ENCODE measurements around the gene MFAP1.
A peak's percentile ranks its signal among the peaks of the same experiment; 100 is the strongest.
"Not testable (repeated sequence)": the region's sequence is repeated elsewhere in the genome, so short reads cannot be mapped to it uniquely, and the experiment has no call there.

MFAP1 gene, protein sequence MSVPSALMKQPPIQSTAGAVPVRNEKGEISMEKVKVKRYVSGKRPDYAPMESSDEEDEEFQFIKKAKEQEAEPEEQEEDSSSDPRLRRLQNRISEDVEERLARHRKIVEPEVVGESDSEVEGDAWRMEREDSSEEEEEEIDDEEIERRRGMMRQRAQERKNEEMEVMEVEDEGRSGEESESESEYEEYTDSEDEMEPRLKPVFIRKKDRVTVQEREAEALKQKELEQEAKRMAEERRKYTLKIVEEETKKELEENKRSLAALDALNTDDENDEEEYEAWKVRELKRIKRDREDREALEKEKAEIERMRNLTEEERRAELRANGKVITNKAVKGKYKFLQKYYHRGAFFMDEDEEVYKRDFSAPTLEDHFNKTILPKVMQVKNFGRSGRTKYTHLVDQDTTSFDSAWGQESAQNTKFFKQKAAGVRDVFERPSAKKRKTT

DNA sequence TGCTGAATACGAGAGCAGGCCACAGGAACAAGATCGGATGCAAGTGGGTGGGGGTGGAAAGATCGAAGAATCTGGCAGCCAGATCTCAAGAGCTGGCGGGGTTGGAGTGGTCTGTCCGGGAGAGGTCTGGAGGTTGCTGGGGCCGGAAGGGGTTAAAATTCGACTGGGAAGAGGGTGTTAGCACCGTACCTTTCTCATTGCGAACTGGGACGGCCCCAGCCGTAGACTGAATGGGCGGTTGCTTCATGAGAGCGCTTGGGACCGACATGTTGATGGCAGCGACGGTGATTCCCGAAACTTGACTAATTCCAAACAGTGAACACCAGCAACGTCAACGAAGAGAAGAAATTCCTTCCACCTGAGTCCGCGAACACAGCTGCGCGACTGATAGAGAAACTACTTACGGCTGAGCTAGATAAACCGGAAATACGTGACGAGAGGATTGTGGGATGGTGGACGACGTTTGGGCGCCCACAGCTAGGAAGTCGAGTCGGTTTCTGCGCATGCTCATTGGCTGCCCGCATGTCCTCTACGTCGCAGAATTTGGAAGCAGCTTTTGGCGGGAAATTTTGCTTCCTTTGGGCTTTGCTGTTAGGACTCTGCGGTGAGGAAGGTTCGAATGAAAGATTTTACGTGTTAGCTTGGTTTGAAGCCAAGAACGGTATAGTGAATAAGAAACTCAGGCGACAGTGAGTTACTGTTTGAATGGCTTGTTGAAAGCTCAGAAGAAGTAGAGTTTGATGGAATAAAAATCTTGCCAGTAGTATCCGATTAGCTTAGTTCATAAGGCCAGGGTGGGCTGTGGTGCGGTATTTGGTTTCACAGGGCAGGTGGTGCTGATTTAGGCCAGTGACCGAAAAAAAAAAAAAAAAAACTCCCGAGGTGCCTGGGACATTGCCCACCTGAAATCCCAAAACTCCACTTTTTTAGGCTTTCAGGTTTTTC lies at the start of gene MFAP1:
Gene MFAP1 (minus strand): TSS at position 389 of the 945 bp plus-strand sequence. CDS start 121 bp downstream, at position 268.
- DNase-seq (ENCODE audit: low spot score) (peak; percentile 95), FAIRE-seq (peak; percentile 84)

DNA sequence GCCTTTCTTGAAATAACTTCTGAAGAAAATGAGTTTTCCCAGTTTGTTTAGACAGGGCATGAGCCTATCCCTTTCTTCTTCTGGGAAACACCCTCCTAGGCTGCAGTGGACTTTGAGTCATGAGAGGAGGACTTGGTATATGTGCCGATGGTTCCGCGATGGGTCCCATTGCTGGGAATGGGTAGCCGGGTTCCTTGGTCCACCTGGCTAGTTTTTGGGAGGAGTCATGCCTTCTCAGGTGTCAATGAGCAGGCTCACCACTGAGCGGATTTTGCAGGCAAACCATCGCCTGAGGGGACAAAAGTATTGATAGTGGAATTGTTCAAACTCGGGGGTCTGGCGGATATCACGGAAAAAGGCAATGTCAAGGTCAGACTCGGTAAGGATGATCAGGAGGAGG lies 49.2 kb upstream of the MFAP1 start:
- FAIRE-seq (no peak), DNase-seq (ENCODE audit: low spot score) (no peak)

DNA sequence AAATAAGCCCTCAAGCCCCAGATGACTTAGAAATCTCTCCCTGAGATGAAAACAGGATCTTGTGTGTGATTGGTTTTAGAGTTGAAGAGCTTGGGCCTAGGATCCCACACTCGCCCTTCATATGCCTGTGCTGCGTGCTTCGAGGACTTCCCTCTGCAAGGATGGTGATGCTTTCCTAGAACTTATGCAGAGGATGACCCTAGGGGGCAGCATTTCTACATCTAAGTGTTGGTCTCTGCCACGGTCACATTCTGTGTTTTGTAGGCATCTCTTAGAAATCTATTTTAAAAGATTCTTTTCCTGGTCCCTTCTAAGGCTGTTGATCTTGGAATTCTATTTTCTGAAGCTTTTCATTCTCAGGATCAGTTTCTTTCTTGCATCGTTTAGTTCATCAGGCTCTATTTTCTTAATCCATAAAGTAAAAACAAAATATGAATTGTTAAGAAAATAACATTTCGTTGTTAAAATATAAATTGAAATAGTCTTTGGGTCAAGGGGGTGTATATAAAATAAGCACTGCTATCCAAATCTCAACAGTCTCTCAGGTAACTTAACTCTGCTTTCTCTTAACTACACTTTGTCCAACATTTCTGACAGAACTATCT lies 48.0 kb upstream of the MFAP1 start:
- peak; percentile 47 for DNase-seq (ENCODE audit: low spot score)
- FAIRE-seq = no peak

DNA sequence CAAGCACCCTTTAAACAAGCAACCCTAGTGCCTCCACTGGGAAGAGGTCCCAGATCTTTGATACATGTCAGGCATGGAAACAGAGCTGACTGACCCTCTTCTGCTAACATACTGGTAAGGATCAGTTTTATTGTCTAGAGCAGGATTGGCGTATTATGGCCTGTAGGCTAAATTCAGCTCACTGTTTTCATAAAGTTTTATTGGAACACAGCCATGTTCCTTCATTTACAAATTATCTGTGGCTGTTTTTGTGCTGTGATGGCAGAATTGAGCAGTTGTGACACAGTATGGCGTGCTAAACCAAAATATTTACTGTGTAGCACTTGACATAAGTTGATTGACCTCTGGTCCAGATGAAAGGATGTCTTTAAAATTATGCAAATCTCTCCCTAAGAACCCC lies 47.3 kb upstream of the MFAP1 start:
- DNase-seq (ENCODE audit: low spot score) = no peak
- no peak for FAIRE-seq

DNA sequence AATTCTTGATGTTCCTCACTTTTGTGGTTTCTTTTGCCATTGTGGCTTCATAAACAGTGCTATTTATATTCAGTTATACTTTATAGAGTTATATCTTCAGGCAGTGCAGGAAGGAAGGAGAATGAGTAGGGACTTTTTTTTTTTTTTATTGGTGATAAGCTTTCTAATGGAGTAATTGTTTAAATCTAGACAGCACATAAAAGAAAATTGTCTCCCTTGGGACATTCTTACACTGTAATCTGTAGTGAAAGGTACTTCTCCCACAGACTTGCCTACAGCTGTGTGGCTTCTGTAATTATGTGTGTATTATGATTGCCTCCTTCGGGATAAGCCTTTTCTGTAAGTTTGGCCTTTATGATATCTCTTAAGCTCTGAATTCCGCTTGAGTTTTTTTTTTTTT lies 43.9 kb upstream of the MFAP1 start:
- DNase-seq (ENCODE audit: low spot score) (no peak), FAIRE-seq (no peak)

DNA sequence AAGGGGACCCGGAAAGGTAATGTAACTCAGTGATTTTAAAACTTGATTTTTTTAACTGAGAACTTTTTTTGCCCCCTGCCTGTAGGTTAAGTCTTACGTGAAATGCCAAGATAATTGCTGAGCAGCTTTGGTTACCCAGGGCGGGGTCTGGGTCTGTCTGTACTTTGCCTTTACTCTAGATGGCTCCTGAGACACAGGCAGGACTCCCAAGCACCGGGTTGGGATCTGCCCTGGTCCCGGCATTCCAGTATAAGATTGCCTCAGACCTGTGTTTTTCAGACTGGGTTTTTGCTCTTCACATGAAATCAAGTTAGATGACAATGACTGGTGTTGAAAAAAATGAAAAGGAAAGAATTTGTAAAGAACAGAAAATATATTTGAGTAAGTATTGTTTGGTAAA lies 42.6 kb upstream of the MFAP1 start:
- no peak for FAIRE-seq
- DNase-seq (ENCODE audit: low spot score) = no peak

DNA sequence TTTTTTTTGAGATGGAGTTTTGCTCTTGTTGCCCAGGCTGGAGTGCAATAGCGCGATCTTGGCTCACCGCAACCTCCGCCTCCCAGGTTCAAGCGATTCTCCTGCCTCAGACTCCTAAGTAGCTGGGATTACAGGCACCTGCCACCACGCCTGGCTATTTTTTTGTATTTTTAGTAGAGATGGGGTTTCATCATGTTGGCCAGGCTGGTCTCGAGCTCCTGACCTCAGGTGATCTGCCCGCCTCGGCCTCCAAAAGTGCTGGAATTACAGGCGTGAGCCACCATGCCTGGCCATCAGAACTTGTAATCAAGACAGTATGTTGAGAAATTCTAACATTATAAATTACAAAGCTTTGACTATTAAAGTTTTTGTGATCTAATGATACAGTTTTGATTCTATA lies 42.1 kb upstream of the MFAP1 start:
- DNase-seq (ENCODE audit: low spot score); FAIRE-seq: not testable (repeated sequence)

DNA sequence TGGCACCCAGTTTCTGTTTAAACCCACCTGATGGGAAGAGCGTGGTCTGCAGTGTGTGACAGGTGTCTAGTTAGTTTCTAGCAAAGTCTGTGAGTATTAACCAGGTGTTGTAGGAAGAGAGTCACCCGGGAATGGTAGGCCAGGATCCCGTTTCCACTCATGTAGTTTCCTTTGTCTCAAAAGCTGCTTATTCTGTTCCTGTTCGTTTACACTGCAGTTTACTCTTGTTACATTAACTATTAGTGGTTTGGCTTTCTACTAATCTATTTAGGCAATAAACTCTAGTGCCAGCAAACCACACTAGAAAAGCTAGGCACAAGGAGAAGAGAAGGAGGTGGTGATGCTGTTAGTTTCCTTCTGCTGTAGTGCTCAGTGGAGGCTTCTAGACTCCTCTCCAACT lies 35.1 kb upstream of the MFAP1 start:
- no peak for DNase-seq (ENCODE audit: low spot score)
- FAIRE-seq = no peak

DNA sequence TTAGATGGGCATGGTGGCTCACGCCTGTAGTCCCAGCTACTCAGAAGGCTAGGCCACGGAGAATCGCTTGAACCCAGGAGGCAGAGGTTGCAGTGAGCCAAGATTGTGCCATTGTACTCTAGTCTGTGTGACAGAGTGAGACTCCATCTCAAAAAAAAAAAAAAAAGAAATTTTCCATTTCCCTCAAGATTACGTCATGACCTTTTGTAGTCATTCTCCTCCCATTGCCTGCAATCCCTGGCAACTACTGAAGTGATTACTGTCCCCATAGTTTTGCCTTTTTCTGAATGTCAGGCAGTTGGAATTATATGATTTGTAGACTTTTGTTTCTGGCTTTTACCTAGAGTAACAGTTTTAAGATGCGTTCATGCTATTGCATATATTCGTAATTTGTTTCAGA lies 30.3 kb upstream of the MFAP1 start:
- no peak for DNase-seq (ENCODE audit: low spot score)
- no peak for FAIRE-seq

DNA sequence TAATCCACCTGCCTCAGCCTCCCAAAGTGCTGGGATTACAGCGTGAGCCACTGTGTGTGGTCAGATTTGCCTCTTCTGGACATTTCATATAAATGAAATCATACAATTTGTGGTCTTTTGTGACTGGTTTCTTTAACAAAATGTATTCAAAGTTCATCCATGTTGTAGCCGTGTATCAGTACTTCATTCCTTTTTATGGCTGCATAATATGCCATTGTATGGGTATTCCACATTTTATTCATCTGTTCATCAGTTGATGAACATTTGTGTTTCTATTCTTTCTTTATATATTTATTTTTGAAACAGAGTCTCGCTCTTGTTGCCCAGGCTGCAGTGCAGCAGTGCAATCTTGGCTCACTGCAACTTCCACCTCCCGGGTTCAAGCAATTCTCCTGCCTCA lies 28.1 kb upstream of the MFAP1 start:
- no peak for DNase-seq (ENCODE audit: low spot score)
- FAIRE-seq = no peak

DNA sequence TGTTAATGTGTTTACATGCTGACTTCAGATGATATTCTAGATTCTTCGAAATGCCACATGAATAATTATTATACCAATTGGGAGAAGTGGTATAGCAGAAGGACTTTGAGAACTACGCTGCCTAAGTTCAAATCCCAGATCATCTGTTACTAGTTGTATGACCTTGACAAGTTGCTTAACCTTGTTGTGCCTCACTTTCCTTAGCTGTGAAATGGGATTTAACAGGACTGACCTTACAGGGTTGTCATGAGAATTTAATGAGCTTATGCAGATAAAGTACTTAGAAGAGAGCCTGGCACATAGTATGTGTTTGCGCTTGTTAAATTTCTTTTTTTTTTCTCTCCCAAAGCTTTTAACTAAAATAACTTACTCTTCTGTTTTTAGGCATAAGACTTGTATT lies 26.8 kb upstream of the MFAP1 start:
- no peak for FAIRE-seq
- no peak for DNase-seq (ENCODE audit: low spot score)

DNA sequence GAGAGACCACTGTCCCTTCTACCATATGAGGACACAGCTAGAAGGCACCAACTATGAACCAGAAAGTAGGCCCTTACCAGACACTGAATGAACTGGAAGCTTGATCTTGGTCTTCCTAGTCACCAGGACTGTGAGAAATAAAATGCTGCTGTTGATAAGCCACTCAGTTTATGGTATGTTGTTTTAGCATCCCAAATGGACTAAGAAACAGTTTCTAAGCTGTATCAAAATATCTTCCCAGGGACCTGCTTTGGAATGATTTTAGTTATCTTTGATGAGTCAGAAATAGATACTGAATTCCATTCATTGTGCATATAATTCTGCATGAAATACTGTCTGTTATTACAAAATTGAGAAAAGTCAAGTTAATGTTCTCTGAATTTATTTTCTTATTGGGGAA lies 20.9 kb upstream of the MFAP1 start:
- DNase-seq (ENCODE audit: low spot score) (no peak), FAIRE-seq (no peak)

DNA sequence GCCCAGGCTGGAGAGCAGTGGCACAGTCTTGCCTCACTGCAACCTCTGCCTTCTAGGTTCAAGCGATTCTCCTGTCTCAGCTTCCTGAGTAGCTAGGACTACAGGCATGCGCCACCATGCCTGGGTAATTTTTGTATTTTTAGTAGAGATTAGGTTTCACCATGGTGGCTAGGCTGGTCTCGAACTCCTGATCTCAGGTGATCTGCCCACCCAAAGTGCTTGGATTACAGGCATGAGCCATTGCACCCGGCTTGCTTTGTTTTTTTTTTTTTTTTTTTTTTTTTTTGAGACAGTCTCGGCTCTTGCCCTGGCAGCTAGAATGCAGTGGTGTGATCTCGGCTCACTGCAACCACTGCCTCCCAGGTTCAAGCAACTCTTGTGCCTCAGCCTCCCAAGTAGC lies 8.0 kb upstream of the MFAP1 start:
- DNase-seq (ENCODE audit: low spot score); FAIRE-seq: not testable (repeated sequence)

DNA sequence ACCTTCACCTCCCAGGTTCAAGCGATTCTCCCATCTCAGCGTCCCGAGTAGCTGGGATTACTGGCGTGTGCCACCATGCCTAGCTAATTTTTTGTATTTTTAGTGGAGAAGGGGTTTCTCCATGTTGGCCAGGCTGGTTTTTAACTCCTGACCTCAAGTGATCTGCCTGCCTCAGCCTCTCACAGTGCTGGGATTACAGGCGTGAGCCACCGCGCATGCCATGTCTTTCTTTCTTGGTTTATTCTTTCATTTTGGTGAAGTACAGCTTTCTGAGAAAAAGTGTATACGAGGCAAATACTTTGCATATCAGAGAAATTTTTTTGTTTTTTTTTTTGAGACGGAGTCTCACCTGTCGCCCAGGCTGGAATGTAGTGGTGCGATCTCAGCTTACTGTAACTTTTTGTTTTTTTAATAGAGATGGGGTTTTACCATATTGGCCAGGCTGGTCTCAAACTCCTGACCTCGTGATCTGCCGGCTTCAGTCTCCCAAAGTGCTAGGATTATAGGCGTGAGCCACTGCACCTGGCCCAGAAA lies 7.1 kb upstream of the MFAP1 start:
- not testable (repeated sequence) for FAIRE-seq; DNase-seq (ENCODE audit: low spot score)

DNA sequence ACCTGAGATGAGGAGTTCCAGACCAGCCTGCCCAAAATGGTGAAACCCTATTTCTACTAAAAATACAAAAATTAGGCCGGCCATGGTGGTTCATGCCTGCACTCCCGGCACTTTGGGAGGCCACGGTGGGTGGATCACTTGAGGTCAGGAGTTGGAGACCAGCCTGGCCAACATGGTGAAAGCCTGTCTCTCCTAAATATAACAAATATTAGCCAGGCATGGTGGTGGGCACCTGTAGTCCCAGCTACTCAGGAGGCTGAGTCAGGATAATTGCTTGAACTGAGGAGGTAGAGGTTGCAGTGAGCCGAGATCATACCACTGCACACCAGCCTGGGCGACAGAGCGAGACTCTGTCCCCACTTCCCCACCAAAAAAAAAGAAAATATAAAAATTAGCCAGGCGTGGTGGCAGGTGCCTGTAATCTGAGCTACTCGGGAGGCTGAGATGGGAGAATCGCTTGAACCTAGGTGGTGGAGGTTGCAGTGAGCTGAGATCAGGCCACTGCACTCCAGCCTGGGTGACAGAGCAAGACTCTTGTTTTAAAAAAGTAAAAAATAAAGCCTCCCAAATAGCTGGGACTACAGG lies 6.3 kb upstream of the MFAP1 start:
- not testable (repeated sequence) for FAIRE-seq

DNA sequence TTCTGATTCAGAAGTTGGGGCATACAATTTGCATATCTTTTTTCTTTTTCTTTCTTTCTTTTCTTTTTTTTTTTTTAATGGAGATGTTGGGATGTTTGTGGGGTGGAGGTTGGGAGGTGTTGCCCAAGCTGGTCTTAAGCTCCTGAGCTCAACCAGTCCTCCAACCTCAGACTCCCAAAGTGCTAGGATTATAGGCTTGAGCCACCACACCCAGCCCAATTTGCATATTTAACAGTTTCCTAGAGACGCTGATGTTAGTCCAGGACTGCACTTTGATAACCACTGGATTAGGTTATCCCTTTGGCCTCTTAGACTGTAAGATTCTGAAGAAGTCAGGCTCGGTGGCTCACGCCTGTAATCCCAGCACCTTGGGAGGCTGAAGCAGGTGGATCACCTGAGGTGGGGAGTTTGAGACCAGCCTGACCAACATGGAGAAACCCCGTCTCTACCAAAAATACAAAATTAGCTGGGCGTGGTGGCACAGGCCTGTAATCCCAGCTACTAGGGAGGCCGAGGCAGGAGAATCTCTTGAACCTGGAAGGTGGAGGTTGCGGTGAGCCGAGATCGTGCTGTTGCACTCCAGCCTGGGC lies 5.6 kb upstream of the MFAP1 start:
- DNase-seq (ENCODE audit: low spot score); FAIRE-seq: not testable (repeated sequence)

More for the DNA sequence above, 6.3 kb upstream of the MFAP1 start:
- not testable (repeated sequence) for DNase-seq (ENCODE audit: low spot score)

DNA sequence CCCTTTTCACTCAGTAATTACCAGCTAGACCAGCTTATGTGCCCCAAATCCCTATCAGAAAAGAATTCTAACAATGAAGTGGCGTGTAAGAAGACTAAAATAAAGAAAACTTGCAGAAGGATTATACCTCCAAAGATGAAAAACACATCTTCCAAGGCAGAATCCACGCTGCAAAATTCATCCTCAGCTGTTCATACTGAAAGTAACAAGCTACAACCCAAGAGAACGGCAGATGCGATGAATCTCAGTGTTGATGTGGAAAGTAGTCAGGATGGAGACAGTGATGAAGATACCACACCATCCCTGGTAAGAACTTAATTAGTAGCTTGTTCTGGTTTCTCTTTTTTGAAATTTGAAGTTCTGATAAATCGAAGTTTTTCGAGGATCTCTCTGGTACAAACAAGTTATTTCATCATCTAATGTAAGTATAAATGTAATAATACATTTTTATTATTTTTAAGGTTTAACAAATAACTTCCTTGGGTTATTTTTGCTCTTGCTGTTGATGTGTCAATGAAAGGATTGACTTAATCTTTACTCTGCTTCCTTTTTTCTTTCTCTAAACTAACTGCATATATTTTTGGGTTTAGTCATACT lies 3.7 kb upstream of the MFAP1 start:
- FAIRE-seq (no peak), DNase-seq (ENCODE audit: low spot score) (no peak)

DNA sequence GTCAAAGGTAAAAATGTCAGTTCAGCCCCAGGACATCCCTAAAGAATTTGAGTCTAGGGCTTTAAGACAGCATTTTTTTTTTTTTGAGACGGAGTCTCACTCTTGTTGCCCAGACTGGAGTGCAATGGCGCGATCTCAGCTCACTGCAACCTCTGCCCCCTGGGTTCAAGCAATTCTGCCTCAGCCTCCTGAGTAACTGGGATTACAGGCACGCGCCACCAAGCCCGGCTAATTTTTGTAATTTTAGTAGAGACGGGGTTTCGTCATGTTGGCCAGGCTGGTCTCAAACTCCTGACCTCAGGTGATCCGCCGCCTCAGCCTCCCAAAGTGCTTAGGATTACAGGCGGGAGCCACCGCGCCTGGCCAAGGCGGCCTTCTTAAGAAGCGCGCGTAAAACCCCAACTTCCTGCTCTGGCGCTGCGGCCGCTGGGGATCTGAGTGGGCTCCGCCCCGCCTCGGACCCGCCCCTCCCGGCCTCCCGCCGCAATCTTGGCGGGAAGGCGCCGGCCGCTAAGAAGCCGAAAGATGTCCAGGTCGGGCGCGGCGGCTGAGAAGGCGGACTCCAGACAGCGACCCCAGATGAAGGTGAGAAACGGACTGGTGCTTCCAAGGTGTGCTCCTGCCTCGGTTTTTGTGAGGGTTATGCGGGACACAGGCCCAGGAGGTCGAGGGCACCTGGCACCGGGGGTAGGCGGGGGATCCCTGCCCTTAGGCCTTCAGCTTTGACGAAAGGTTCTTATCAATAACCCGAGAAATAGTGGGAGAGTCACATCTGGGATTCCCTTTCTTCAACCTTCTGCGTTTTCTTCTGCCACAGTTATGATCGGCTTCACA lies 2.2 kb upstream of the MFAP1 start, which contains the start of gene WDR76:
Gene WDR76 (plus strand): TSS at position 495 of the 834 bp plus-strand sequence. CDS start 31 bp downstream, at position 526.
- peak; percentile 74 for DNase-seq (ENCODE audit: low spot score)
- FAIRE-seq = no peak

DNA sequence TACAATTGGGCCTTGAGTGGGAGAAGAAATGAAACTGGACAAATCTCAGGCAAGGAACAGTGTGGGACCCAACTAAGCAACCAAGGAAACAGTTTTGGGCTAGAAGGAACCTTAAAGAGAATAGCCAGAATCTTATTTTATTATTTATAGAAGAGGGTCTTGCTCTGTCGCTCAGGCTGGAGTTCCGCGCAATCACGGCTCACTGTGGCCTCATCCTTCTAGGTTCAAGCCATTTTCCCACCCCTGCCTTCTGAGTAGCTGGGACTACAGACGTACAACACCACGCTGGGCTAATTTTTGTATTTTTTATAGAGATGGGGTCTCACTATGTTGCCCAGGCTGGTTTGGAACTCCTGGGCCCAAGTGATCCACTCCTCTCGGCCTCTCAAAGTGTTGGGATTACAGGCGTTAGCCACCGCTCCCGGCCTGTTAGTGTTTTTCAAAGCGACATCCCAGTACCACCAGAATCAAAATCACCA lies 1.6 kb upstream of the MFAP1 start:
- FAIRE-seq (no peak), DNase-seq (ENCODE audit: low spot score) (no peak)
